Measurements from ENCODE around the gene AFAP1L1.

- TF ChIP-seq MAX (IDR thresholded peaks at IDR 0.05; ENCODE audit: insufficient read depth, insufficient read length) (no peak), CTCF (IDR thresholded peaks at IDR 0.05; ENCODE audit: extremely low read depth in 1 of 2, insufficient read depth in 1 of 2, low read depth in 1 of 2, low read length in 2 of 2) (no peak)
Measured at GRCh38 chr5:149374801-149375200, 103.1 kb downstream of the AFAP1L1 start.
